Neural progenitor cell (in vitro differentiated cells): Measurements from ENCODE around the gene ALDH1L2. TPM values are rescaled to one million over a fixed set of nuclear protein-coding genes. Genes with fewer than 3 reads are reported as not detected.

Source experiments
- DNase-seq: peaks from one replicate; pipeline ENCODE4 v3.0.0-alpha.2; 2016; ENCODE audit warnings: low spot score
- H2AFZ ChIP-seq: fragments of 200-600 bp; sonication (generic); replicated peaks from 2 replicates; pipeline ENCODE4 v1.6.1; 2016; ENCODE audit warnings: antibody characterized with exemption
- H3F3A ChIP-seq: fragments of 200-600 bp; sonication (generic); 2 replicates; pipeline ENCODE4 v1.6.1; 2016; ENCODE audit warnings: antibody characterized with exemption, low read depth
- H3K27ac ChIP-seq: fragments of 200-600 bp; sonication (generic); 2 replicates; pipeline ENCODE4 v1.5.1; 2016; ENCODE audit warnings: mild to moderate bottlenecking
- H3K27me3 ChIP-seq: fragments of 200-600 bp; sonication (generic); 2 replicates; pipeline ENCODE4 v1.6.1; 2016; ENCODE audit warnings: mild to moderate bottlenecking, moderate library complexity
- H3K36me3 ChIP-seq: fragments of 200-600 bp; sonication (generic); 2 replicates; pipeline ENCODE4 v1.5.1; 2016
- H3K4me1 ChIP-seq: fragments of 200-600 bp; sonication (generic); 2 replicates; pipeline ENCODE4 v1.6.1; 2016; ENCODE audit warnings: mixed run types
- H3K4me2 ChIP-seq: fragments of 200-600 bp; sonication (generic); 2 replicates; pipeline ENCODE4 v1.6.1; 2016
- H3K4me3 ChIP-seq: fragments of 200-600 bp; sonication (generic); 2 replicates; pipeline ENCODE4 v1.5.1; 2016
- H3K79me2 ChIP-seq: fragments of 200-600 bp; sonication (generic); 2 replicates; pipeline ENCODE4 v1.6.1; 2016; ENCODE audit warnings: low read depth
- H3K9ac ChIP-seq: fragments of 200-600 bp; sonication (generic); 2 replicates; pipeline ENCODE4 v1.6.1; 2016
- H3K9me3 ChIP-seq: fragments of 200-600 bp; sonication (generic); 2 replicates; pipeline ENCODE4 v1.5.1; 2016; ENCODE audit warnings: low read depth
- H4K20me1 ChIP-seq: fragments of 200-600 bp; sonication (generic); 2 replicates; pipeline ENCODE4 v1.6.1; 2016; ENCODE audit warnings: low read depth
- H3K27ac Mint-ChIP-seq: 3 replicates; pipeline ENCODE4 v1.8.0; 2021; ENCODE audit warnings: mixed read lengths
- H3K27me3 Mint-ChIP-seq: 2 replicates; pipeline ENCODE4 v1.8.0; 2022; ENCODE audit warnings: low read depth, mild to moderate bottlenecking, inconsistent platforms, moderate library complexity, mixed read lengths; ENCODE audit not compliant: insufficient read depth
- H3K36me3 Mint-ChIP-seq: 3 replicates; pipeline ENCODE4 v1.8.0; 2021; ENCODE audit warnings: mixed read lengths
- H3K4me1 Mint-ChIP-seq: 3 replicates; pipeline ENCODE4 v1.8.0; 2021; ENCODE audit warnings: mixed read lengths
- H3K4me3 Mint-ChIP-seq: 3 replicates; pipeline ENCODE4 v1.8.0; 2021; ENCODE audit warnings: mild to moderate bottlenecking, moderate library complexity, mixed read lengths
- H3K9me3 Mint-ChIP-seq: 3 replicates; pipeline ENCODE4 v1.8.0; 2020; ENCODE audit warnings: mixed read lengths
- CTCF ChIP-seq: fragments of 200-600 bp; sonication (generic); IDR thresholded peaks from 2 replicates; pipeline ENCODE4 v1.5.1; 2017; ENCODE audit warnings: antibody characterized with exemption, mild to moderate bottlenecking
- EZH2 ChIP-seq: fragments of 200-600 bp; sonication (generic); IDR thresholded peaks from 2 replicates; pipeline ENCODE4 v1.6.1; 2017; ENCODE audit warnings: antibody characterized with exemption, mild to moderate bottlenecking, moderate library complexity
- EZH2phosphoT487 ChIP-seq: fragments of 200-600 bp; sonication (generic); IDR thresholded peaks from 2 replicates; pipeline ENCODE4 v1.6.1; 2017; ENCODE audit warnings: antibody characterized with exemption
- total RNA-seq: library from RNA; depleted of rRNA; stranded (reverse); fragments of >200 nt; gene quantifications from 2 replicates; pipeline ENCODE4 v1.2.3, GENCODE V29; 2015; ENCODE audit warnings: low replicate concordance

Gene ALDH1L2
- total RNA-seq, 1 donor from 2014 or later = 0.13 TPM

GRCh38 chr12:105051981-105052380 lies 32.3 kb downstream of the ALDH1L2 start:
- no peaks in the 10 kb centered on the region for H3K36me3 ChIP-seq
- H2AFZ ChIP-seq = no peak overlapping the region
- no peak for TF ChIP-seq EZH2phosphoT487
- no peak for TF ChIP-seq CTCF
- TF ChIP-seq EZH2 = no peak
- no peaks in the 10 kb centered on the region for H3K27me3 Mint-ChIP-seq
- no peak overlapping the region for H3K4me2 ChIP-seq
- no peaks in the 10 kb centered on the region for H3K27me3 ChIP-seq
- no peaks in the 10 kb centered on the region for H3K9me3 ChIP-seq
- H4K20me1 ChIP-seq = no peaks in the 10 kb centered on the region
- no peak overlapping the region for H3K27ac Mint-ChIP-seq
- no peak overlapping the region for H3K27ac ChIP-seq
- no peak for DNase-seq
- no peaks in the 10 kb centered on the region for H3K79me2 ChIP-seq
- no peak overlapping the region for H3K9ac ChIP-seq
- H3F3A ChIP-seq = no peaks in the 10 kb centered on the region
- H3K4me1 Mint-ChIP-seq = peaks cover 16% of the 10 kb centered on the region
- H3K4me3 ChIP-seq = no peak overlapping the region
- H3K4me1 ChIP-seq = no peaks in the 10 kb centered on the region
- H3K36me3 Mint-ChIP-seq = no peaks in the 10 kb centered on the region
- no peak overlapping the region for H3K4me3 Mint-ChIP-seq
- peaks cover 10% of the 10 kb centered on the region for H3K9me3 Mint-ChIP-seq

GRCh38 chr12:105048315-105048714 lies 35.9 kb downstream of the ALDH1L2 start:
- H3K36me3 ChIP-seq = no peaks in the 10 kb centered on the region
- TF ChIP-seq CTCF = no peak
- no peak for TF ChIP-seq EZH2phosphoT487
- TF ChIP-seq EZH2 = no peak
- no peak overlapping the region for H3K27ac Mint-ChIP-seq

GRCh38 chr12:105047308-105047707 lies 37.0 kb downstream of the ALDH1L2 start:
- Histone ChIP-seq H3K4me1 (no peaks in the 10 kb centered on the region), H4K20me1 (no peaks in the 10 kb centered on the region), H3K27me3 (no peaks in the 10 kb centered on the region), H3K27ac (no peak overlapping the region), H3K9me3 (no peaks in the 10 kb centered on the region), H3F3A (no peaks in the 10 kb centered on the region), H3K36me3 (no peaks in the 10 kb centered on the region), H3K4me2 (no peak overlapping the region), H3K79me2 (no peaks in the 10 kb centered on the region), H3K4me3 (no peak overlapping the region), H2AFZ (no peak overlapping the region), H3K9ac (no peak overlapping the region)
- Mint-ChIP-seq H3K36me3 (no peaks in the 10 kb centered on the region), H3K27ac (no peak overlapping the region), H3K9me3 (no peaks in the 10 kb centered on the region), H3K27me3 (no peaks in the 10 kb centered on the region), H3K4me3 (no peak overlapping the region), H3K4me1 (peaks cover 13% of the 10 kb centered on the region)
- DNase-seq = no peak
- TF ChIP-seq CTCF (no peak), EZH2phosphoT487 (no peak), EZH2 (no peak)

More at GRCh38 chr12:105048315-105048714, 35.9 kb downstream of the ALDH1L2 start:
- H3F3A ChIP-seq = no peaks in the 10 kb centered on the region
- H3K4me1 ChIP-seq = no peaks in the 10 kb centered on the region
- H3K9ac ChIP-seq = no peak overlapping the region
- H3K4me2 ChIP-seq = no peak overlapping the region
- no peaks in the 10 kb centered on the region for H3K9me3 ChIP-seq
- Mint-ChIP-seq H3K4me1 (peaks cover 16% of the 10 kb centered on the region), H3K9me3 (no peaks in the 10 kb centered on the region), H3K36me3 (no peaks in the 10 kb centered on the region), H3K27me3 (no peaks in the 10 kb centered on the region), H3K4me3 (no peak overlapping the region)
- DNase-seq = no peak
- no peaks in the 10 kb centered on the region for H3K79me2 ChIP-seq
- no peaks in the 10 kb centered on the region for H4K20me1 ChIP-seq
- no peak overlapping the region for H2AFZ ChIP-seq
- no peak overlapping the region for H3K27ac ChIP-seq
- H3K27me3 ChIP-seq = no peaks in the 10 kb centered on the region
- no peak overlapping the region for H3K4me3 ChIP-seq
